GM19043 (cell line): ENCODE measurements around the gene DNAJC8.

Source experiments
- ATAC-seq: cut with Tn5 transposase; IDR thresholded peaks from one replicate; pipeline ENCODE4 v1.9.1; 2021; ENCODE audit warnings: low read depth; ENCODE audit not compliant: unreplicated experiment

DNAJC8 gene

DNA sequence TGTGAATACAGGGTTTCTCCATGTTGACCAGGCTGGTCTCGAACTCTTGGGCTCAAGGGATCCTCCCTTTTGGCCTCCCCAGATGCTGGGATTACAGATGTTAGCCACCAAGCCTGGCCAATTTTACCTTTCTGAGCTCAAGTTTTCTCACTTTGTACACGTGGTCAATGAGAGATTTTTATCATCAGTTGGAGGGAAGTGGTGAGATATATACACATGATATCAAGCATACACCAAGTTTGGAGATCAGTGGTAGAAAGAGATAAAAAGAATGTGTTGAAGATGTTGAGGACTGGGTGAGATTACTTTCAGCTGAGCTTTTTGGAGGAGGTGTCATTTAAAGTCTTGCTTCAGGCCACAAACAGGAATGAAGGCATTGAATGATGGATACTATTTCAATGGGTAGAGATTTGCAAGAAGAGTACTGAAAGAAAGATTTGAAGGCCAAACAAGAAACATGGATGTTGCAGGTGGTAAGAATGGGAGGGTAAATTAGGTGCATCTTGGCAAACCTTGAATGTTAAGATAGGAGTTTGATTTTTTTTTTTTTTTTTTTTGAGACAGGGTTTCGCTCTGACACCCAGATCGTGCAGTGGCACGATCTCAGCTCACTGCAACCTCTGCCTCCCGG is 23.5 kb upstream of the DNAJC8 start:
- ATAC-seq: no peak

DNA sequence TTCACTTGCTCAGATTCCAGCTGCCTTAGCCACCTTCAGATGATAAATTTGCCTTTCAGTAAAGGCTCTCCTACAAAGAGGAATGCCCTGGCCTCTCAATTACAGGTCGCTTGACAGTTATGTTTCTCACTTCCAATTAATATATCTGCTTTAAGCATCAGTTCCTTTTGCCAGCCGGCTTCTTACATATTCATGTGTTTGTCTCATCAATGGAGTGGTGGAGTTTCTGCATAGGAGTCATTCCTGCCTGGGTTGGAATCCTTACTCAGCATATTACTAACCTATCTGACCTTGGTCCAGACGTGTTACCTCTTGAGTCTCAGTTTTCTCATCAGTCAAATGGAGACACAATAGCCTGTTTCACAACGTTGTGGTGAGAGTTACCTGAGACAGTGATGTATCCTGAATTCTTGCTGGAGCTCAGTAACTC is 17.1 kb upstream of the DNAJC8 start:
- no peak for ATAC-seq

DNA sequence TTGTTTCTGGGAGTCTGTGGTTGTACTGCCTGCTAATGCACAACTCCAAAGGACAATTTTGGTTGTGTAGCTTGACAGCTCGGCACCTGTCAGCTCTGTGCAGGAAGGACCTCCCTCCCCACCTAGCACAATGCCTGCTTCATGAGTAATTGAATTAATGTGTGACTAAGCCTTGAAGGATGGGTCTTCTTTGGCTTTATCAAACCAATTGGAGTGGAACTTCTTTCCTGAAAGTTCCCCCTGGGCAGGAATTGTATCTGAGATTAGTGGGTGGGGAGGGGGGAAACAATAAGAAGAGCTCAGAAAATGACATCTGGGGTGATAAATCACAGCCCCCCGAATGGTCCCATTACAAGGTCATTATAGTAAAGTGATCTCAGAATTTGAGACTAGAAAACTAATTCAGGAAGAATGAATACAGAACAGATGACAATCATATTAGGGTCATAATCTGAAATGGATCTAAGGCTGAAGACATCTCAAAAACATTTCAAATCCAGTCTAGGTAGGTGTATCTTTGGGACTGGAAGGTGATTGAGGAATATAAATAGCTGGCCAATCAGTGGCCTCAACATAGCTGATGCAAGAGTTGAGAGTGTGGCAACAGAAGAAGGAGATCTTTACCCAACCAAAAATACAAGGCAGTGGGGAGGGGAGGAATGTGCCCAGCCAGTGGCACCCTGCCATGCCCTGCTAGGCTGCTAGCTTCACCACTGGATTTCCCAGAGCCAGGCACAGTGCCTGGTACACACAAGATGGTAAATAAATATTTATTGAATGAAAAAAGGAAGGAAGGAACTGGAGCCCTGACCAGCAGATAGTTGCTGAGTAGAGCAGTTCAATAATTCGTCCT is 16.4 kb upstream of the DNAJC8 start:
- no peak for ATAC-seq

DNA sequence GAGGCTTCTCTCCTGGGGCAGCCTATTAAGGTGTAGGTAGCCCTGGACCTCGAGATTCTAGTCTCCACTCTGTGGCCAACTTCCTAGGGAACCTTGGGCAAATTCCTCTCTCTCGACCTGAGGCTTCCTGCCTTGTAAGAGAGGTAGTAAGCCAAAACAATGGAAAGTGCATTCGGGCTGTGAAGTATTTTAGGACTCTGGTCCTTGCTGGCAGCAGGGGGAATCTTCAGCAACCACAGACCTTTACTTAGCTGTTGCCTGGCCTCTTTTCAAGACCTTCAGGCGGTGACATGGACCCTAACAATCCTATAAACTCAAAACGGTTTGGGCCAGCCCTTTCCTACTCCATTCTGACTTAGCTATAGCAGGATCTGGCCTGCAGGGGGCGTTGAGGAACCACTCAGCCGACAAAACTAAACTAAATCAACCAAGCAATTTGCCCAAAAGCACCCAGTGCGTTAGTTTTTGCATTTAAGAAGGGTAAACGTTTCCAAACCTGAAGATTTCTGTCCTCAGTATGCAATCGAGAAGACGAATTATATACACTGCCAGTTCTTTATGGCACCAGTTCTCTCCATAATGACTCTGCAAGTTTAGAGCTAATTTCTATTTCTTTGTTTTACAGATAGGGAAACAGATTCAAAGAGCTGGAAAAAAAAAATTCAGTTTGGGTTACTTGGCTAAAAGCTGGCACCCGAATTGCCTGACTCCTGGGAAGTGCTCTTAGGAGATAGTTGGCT is 15.6 kb upstream of the DNAJC8 start:
- ATAC-seq: no peak

DNA sequence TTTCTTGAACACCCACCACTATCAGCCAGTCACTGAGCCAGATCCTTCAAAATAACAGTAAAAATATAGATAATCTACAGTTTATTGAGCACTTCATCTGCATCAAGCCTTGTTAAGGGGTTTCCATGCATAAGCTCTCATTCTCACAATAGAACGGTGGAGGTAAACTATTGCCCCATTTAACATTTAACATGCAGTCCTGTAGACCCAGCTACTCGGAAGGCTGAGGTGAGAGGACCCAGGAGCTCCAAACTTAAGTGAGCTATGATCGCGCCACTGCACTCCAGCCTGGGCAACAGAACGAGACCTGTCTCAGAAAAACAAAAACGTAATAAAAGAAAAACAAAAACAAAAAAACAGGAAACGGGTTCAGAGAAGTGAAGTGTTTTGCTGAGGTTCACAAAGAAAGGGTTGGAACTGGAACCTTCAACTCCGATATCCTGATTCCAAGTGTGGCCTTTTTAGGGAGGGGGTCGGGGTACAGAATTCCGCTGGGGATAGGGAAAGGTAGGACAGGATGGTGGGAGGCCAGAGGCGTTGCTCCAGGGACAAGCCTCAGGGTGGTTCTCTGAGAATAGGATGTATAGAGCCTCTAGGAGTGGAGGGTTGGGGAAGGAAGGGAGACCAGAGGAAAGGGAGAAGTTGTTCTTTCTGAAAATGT is 14.9 kb upstream of the DNAJC8 start:
- no peak for ATAC-seq

DNA sequence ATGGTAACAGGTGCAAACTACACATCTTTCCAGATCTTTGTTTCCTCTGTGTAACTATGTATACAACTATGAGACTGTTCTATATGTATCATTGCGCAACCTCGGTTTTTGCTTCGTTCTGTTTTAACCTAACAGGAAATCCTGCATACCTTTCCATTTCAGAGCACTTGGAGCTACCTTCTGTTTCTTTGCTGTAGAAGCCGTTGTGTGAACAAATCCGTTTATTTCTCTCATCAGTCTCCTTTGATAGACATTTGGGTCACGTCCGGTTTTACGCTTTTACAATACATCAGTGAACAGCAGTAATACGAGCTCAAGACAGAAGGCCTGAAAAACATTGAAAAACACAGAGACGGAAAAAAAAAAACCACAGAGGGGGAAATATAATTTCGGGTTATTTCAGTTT is 13.6 kb upstream of the DNAJC8 start:
- ATAC-seq: no peak

DNA sequence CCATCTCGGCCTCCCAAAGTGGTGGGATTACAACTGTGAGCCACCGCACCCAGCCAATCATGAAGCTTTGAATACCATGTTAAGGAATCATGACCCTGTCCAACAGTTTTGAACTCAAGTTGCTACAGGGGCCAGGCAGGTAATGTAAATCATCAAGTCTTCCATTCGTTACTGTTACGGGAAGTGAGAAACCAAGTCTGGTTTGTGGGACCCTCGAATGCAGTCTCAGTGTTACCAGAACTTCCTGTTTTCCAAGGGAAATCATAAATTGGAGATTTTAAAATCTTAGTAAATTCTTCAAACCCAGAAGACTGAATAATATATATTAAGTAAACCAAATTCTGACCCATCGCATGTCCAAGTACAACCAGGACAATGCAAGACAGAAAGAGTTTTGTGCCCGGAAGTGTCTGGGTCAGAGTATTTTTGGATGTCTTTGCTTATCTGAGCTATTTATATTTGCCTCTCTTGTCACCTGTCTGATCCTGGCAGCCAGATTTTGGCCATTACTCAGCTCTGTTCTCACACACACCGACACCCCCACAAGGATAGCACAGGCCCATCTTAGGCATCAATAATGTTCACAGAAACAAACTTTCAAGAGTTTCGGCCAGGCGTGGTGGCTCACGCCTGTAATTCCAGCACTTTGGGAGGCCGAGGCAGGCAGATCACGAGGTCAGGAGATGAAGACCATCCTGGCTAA is 11.9 kb upstream of the DNAJC8 start:
- no peak for ATAC-seq

DNA sequence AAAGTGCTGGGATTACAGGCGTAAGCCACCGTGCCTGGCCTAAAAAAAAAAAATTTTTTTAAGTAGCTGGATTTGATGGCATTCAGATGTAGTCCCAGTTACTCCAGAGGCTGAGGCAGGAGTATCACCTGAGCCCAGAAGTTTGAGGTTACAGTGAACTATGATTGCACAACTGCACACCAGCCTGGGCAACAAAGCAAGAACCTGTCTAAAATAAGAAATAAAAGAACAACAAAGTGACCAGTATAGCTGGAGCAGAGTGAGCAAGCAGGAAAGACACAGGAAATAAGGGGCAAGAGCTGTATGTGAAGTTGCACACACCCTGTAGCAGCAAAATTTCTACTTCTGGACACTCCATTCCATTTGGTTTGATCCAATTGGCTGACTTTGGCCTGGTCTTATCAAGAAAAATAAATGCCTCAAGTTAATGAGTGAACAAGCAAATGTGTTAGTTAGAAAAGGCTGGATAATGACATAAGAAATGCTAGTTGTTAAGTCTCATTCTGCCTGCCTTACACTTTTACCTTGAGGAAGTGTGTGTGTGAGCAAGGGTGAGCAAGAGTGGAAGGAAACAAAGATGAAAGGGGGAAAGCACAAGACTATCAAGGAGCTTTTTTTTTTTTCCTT is 11.0 kb upstream of the DNAJC8 start:
- no peak for ATAC-seq

DNA sequence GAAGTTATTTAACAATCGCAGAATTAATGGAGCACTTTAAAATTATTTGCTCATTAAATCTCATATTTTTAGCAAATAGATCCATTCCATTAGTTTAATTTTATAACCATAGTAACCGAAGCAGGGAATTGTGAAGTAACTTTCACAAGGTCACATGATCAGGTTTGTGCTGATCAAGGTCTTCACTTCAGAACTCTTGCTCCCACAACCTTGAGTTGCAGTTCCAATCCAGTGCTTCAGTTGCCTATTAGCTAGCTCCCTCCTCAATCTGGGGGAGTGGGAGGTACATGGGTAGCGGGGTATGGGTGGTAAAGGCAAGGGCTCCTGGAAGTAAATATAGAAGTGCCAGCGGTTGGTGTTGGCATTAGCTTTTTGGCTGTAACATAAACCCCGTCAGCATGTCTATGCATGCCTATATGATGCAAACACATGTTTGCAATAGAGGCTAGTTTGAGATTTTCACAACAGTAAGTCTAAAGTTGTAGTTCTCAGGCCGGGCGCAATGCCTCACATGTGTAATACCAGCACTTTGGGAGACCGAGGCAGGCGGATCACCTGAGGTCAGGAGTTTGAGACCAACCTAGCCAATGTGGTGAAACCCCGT is 8.9 kb upstream of the DNAJC8 start:
- no peak for ATAC-seq

DNA sequence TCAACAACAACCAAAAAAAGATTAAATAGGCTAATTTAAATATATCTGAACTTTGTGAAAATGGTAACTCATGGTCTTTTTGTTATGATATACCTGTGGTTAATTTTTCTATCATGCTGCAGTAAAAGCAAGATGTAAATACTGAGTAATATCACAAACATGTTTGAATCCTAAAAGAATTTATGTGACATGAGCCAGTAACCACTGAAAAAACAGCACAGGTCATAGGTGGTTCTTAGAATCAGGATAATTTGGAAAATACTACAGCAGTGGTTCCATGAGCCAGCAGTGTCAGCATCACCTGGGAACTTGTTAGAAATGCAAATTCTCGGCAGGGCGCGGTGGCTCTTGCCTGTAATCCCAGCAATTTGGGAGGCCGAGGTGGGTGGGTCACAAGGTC is 7.2 kb upstream of the DNAJC8 start:
- no peak for ATAC-seq

DNA sequence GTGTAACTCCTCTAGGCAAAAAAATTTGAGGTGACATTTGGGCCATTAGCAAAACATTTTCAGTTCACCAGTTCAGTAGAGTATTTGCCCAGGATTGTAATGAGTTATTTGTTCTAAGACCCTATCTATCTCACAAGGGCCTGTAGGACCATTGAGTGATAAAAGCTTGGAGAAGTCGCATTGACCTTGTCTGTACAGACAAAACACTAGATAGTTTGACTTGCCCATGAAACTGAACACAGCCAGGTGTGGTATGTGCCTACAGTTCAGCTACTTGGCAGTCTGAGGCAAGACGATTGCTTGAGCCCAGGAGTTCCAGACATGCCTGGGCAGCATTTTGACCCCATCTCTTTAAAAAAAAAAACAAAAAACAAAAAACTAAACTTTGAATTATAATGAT is 6.2 kb upstream of the DNAJC8 start:
- no peak for ATAC-seq

DNA sequence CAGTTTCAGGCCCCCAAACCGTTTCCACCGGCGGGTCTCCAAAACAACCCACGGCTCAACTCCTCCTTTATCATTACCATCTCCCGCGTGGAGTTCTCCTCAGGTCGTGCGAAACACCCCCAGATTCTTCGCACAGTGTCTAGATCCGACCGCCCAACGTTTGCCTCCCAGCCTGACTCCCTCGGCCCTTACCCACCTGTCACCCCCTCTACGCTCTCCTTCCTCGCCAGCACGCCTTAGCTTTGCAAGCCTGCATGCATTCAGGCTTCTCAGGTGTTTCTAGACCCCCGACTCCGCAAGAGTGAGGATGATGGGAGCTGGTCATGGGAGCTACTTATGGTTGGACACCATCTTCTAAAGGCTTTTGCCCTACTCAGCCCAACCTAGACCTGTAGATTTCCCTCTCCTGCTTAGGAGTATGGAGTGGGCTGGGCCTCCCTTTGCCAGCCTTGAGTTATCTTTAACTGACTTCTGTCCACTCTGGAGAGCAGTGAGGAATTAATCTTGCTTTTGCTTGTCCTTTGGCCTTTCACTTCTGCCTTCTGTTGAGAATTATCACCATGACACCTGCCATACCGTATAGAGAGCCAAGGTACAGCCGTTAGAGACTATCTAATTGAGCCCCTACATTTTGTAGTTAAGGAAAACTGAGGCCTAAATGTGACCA is 4.0 kb upstream of the DNAJC8 start:
- no peak for ATAC-seq

DNA sequence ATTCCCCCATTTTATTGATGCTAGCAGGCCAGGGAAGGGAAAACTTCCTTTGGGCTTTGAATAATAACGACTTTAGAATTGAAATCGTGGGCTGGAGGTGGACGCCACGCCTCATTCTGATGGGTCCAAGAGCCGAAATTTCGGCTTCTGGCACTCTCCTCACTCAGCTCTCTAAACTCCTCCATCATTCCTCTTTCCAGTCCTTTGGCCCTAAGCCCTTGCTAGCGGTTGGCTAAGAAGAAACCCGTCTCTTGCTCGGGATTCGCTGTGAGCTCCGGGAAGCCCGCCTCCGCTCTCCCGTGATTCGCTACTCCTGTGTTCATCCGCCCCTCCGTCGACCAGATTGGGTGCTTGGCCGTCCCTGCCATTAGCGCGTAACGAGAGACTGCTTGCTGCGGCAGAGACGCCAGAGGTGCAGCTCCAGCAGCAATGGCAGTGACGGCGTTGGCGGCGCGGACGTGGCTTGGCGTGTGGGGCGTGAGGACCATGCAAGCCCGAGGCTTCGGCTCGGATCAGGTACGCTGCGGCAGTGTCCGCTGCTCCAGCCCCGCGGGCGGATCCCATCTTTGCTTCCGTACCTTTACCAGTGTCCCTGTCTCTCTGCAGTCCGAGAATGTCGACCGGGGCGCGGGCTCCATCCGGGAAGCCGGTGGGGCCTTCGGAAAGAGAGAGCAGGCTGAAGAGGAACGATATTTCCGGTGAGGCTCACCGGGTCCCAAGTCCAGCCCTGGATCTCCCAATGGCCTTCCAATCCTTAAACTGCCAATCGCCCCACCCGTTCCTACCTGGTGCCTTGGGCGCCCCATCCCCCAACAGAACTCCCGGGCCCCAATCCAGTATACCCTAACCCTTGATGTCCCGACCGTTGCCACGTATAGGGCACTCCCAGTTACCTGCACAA is 3.2 kb upstream of the DNAJC8 start, which contains the start of gene ATP5IF1:
ATP5IF1 (plus strand) TSS at position 370 of the 901 bp plus-strand sequence; CDS start at position 430, 60 bp downstream.
- ATAC-seq: peak; percentile 89

DNA sequence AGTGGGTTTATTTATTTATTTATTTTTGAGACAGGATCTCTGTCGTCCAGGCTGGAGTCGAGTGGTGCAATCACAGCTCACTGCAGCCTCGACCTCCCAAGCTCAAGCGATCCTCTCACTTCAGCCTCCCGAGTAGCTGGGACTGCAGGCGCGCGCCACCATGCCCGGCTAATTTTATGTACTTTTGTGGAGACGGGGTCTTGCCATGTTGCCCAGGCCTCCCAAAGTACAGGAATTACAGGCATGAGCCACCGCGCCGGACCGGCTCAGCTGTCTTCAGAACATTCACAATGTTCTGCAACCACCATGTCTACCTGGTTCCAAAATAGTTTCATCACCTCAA is 406 bp upstream of the DNAJC8 start:
- ATAC-seq: no peak

DNA sequence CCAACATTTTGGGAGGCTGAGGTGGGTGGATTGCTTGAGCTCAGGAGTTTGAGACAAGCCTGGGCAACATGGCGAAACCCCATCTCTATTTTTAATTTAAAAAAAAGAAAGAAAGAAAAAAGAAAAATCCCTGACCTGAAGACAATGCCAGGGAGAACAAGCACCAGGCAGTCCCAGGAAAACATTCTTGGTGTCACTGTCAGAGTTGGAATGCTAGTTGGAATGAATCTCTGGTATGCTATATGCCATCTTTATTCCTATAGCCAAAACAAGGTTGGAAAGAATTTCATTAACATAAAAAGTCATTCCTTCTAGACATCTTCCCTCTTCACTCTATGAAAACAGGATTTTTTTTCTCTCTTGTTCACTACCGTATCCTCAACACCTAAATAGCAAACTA is 2.8 kb downstream of the DNAJC8 start:
- no peak for ATAC-seq

DNA sequence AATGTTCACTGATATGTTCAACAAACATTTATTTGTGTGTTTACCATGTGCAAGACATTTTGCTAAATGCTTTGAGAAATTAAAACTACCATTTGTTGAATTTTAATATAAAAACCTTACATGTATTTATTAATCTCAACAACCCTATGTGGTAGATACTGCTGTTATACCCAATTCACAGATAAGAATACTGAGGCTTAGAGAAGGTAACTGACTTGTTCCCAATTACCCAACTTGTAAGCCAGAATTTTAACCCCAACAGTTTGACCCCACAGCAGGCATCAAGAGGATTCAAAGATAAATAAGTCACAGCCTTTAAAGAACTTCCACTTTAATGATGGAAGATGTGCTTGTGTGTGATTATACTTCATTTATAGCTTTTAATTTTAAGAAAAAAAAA is 3.7 kb downstream of the DNAJC8 start:
- ATAC-seq: no peak

DNA sequence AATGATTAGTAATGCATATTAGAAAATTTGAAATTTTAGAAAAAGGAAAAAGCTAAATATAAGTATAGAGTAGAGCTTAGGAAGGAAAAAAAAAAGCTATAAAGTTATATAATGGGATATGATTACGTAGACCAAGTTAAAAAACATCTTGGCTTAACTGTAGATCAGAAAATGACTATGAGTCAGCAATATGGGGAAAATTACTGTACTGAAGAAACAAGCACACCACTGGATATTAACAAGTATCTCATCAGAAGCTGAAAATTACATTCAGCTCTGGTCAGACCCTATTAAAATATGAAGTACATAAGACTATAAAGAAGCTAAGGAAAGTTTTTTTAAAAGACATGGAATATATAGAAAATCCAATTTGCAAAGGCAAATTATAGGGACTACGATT is 19.5 kb downstream of the DNAJC8 start:
- ATAC-seq: no peak

DNA sequence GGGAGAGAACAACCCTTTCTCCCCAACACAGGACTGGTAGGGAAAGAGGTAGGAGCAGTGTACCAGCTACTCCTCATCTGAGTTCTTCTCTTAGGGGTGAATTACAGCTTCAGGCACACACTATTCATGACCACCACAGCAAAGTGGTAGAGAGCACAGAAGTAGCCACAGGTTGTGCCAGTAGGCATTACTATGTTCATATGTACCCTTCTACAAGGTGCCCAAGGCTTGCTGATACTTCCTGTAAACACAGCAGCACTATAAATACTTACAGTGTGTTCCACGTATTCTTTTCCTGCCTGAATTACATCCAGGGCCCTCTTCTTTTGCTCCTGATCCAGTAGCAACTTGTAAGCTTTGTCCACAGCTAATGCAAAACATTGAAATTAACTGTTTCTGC is 23.1 kb downstream of the DNAJC8 start:
- no peak for ATAC-seq
